Loucy (cell line): ENCODE data around the gene UNC79.

Experiments used
- H2AFZ ChIP-seq: fragments of 200-600 bp; sonication (generic); 2 replicates; pipeline ENCODE4 v1.6.0; 2016; ENCODE audit warnings: antibody characterized with exemption, mild to moderate bottlenecking, low read length, moderate library complexity
- H3F3A ChIP-seq: fragments of 200-600 bp; 2 replicates; pipeline ENCODE4 v1.6.0; 2016; ENCODE audit warnings: antibody characterized with exemption, low read depth, mild to moderate bottlenecking
- H3K27me3 ChIP-seq: fragments of 200-600 bp; sonication (generic); 2 replicates; pipeline ENCODE4 v1.6.1; 2014; ENCODE audit warnings: low read length, mild to moderate bottlenecking; ENCODE audit not compliant: insufficient read depth, poor library complexity, severe bottlenecking
- H3K36me3 ChIP-seq: fragments of 200-600 bp; sonication (generic); 2 replicates; pipeline ENCODE4 v1.6.1; 2016; ENCODE audit warnings: low read length; ENCODE audit not compliant: insufficient read depth
- H3K4me1 ChIP-seq: fragments of 200-600 bp; sonication (generic); 2 replicates; pipeline ENCODE4 v1.5.1; 2014; ENCODE audit warnings: low read length, mild to moderate bottlenecking; ENCODE audit not compliant: insufficient read depth, poor library complexity, severe bottlenecking
- H3K4me2 ChIP-seq: fragments of 200-600 bp; sonication (generic); 2 replicates; pipeline ENCODE4 v1.6.0; 2014; ENCODE audit warnings: antibody characterized with exemption, low read length, low read depth, mild to moderate bottlenecking; ENCODE audit not compliant: poor library complexity, severe bottlenecking
- H3K4me3 ChIP-seq: fragments of 200-600 bp; sonication (generic); 2 replicates; pipeline ENCODE4 v1.5.1; 2014; ENCODE audit warnings: low read length, mild to moderate bottlenecking, mixed read lengths; ENCODE audit not compliant: poor library complexity, severe bottlenecking
- H3K79me2 ChIP-seq: fragments of 200-600 bp; sonication (generic); 2 replicates; pipeline ENCODE4 v1.6.1; 2014; ENCODE audit warnings: low read length; ENCODE audit not compliant: insufficient read depth
- H3K9ac ChIP-seq: fragments of 200-600 bp; sonication (generic); 2 replicates; pipeline ENCODE4 v1.6.0; 2014; ENCODE audit warnings: mild to moderate bottlenecking, low read depth, low read length, moderate library complexity; ENCODE audit not compliant: poor library complexity, severe bottlenecking
- H3K9me2 ChIP-seq: fragments of 200-600 bp; sonication (generic); replicated peaks from 2 replicates; pipeline ENCODE4 v1.6.1; 2016; ENCODE audit warnings: low read depth, low read length, mixed read lengths
- H3K9me3 ChIP-seq: fragments of 200-600 bp; sonication (generic); 2 replicates; pipeline ENCODE4 v1.6.1; 2014; ENCODE audit warnings: mild to moderate bottlenecking, antibody characterized with exemption, low read length, low read depth; ENCODE audit not compliant: insufficient read depth
- H4K20me1 ChIP-seq: fragments of 200-600 bp; sonication (generic); 2 replicates; pipeline ENCODE4 v1.6.0; 2014; ENCODE audit warnings: antibody characterized with exemption, low read length, mild to moderate bottlenecking; ENCODE audit not compliant: insufficient read depth, poor library complexity, severe bottlenecking
- EZH2phosphoT487 ChIP-seq: fragments of 200-600 bp; IDR thresholded peaks from 2 replicates; pipeline ENCODE4 v1.6.1; 2018; ENCODE audit warnings: antibody characterized with exemption, mild to moderate bottlenecking, moderate library complexity, borderline replicate concordance
- TF ChIP-seq, protein P1 (sequence below): fragments of 200-600 bp; sonication (generic); conservative IDR thresholded peaks from 2 replicates; pipeline ENCODE4 v1.5.1; 2014; ENCODE audit warnings: mild to moderate bottlenecking, antibody characterized with exemption, low read length

Gene UNC79

DNA sequence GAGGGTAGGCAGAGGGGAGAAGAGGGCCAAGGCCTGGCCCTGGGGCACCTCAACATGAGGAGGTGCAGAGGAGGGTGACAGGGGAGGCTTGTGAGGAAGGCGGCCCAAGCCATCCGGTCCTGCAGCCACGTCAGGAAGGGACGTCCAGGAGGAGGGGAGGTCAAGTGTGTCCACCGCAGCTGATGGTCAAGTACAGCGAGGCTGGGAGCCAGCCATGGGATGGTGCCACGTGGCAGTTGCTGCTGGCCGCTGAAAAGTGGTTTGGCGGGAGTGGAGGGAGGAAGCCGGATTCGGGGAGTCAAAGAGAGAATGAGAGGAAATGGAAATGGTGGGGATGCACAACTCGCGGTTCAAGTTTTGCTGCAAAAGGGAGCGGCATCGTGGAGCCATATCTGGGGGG is 316.4 kb downstream of the UNC79 start:
- H3K4me3 ChIP-seq: no peak overlapping the region
- no peaks in the 10 kb centered on the region for H3K27me3 ChIP-seq
- H3K9me2 ChIP-seq: no peaks in the 10 kb centered on the region
- H3K9ac ChIP-seq: no peak overlapping the region
- H3K79me2 ChIP-seq: no peaks in the 10 kb centered on the region
- H2AFZ ChIP-seq: no peak overlapping the region
- H3K36me3 ChIP-seq: no peaks in the 10 kb centered on the region
- TF ChIP-seq, protein P1, sequence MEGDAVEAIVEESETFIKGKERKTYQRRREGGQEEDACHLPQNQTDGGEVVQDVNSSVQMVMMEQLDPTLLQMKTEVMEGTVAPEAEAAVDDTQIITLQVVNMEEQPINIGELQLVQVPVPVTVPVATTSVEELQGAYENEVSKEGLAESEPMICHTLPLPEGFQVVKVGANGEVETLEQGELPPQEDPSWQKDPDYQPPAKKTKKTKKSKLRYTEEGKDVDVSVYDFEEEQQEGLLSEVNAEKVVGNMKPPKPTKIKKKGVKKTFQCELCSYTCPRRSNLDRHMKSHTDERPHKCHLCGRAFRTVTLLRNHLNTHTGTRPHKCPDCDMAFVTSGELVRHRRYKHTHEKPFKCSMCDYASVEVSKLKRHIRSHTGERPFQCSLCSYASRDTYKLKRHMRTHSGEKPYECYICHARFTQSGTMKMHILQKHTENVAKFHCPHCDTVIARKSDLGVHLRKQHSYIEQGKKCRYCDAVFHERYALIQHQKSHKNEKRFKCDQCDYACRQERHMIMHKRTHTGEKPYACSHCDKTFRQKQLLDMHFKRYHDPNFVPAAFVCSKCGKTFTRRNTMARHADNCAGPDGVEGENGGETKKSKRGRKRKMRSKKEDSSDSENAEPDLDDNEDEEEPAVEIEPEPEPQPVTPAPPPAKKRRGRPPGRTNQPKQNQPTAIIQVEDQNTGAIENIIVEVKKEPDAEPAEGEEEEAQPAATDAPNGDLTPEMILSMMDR: no peak
- TF ChIP-seq EZH2phosphoT487: no peak
- no peaks in the 10 kb centered on the region for H4K20me1 ChIP-seq
- no peaks in the 10 kb centered on the region for H3K4me1 ChIP-seq
- H3K4me2 ChIP-seq: no peak overlapping the region
- H3K9me3 ChIP-seq: no peaks in the 10 kb centered on the region
- no peaks in the 10 kb centered on the region for H3F3A ChIP-seq

DNA sequence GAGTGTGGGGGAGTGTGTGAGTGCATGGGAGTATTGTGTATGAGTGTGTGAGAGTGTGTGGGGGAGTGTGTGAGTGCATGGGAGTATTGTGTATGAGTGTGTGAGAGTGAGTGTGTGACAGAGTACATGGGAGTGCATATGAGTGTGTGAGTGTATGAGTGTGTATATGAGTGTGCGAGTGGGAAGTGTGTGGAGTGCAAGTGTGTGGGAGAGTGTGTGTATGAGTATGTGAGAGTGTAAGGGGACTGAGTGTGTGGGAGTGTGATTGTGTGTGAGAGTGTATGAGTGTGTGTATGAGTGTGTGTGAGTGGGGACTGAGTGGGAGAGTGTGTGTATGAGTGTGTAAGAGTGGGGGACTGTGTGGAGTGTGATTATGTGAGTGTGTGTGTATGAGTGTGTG is 316.8 kb downstream of the UNC79 start:
- Histone ChIP-seq H3K9me2 (no peaks in the 10 kb centered on the region), H3K27me3 (no peaks in the 10 kb centered on the region), H3K79me2 (no peaks in the 10 kb centered on the region), H3K4me2 (no peak overlapping the region), H3K4me1 (no peaks in the 10 kb centered on the region), H3K9me3 (no peaks in the 10 kb centered on the region), H3K9ac (no peak overlapping the region), H3K36me3 (no peaks in the 10 kb centered on the region), H3F3A (no peaks in the 10 kb centered on the region), H2AFZ (no peak overlapping the region), H4K20me1 (no peaks in the 10 kb centered on the region), H3K4me3 (no peak overlapping the region)
- TF ChIP-seq, protein P1: no peak
- TF ChIP-seq EZH2phosphoT487: no peak

DNA sequence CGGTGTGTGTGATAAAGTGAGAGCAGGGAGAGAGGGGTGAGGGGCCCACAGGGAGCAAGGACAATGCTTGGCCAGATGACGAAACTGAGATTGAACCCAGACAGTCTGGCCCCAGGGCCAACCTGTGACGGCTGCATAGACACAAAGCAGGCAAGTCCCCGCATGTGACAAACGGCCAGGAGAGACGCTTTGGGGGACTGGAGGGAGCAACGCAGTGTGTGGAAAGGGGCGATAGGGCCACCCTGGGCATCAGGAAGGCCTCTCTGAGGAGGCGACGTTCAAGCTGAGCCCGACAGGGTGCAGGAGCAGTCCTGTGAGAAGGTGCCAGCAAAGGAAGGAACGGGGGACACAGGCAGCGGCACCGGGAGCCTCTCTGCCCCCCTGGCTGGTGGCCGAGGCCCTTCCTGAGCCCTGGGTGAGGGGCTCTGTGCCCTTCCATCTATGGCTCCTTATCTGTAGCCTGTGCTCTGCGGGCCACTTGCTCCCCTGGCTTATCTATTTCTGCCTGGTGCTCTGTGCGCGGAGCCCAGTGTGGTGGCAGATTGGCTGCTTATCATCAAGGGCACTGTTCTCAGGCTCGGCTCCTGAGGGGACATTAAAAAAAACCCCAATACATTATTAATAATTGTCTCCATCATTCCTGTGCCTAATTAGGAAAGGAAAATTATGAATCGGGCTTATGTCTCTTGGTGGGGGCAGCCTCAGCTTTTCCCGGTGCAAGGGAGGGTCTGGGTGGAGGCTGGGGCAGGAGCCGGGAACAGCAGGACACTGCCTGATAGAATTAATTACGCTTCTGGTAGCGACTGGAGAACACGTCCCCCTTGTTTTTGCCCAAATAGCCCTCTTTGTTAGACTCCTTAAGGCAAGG is 317.7 kb downstream of the UNC79 start:
- no peak overlapping the region for H3K4me3 ChIP-seq
- H3K4me1 ChIP-seq: no peaks in the 10 kb centered on the region
- H3K79me2 ChIP-seq: no peaks in the 10 kb centered on the region
- TF ChIP-seq, protein P1: no peak
- no peak for TF ChIP-seq EZH2phosphoT487
- H3K9me3 ChIP-seq: no peaks in the 10 kb centered on the region
- H3K9ac ChIP-seq: no peak overlapping the region
- H4K20me1 ChIP-seq: no peaks in the 10 kb centered on the region
- H2AFZ ChIP-seq: no peak overlapping the region
- H3F3A ChIP-seq: no peaks in the 10 kb centered on the region
- H3K27me3 ChIP-seq: no peaks in the 10 kb centered on the region
- H3K9me2 ChIP-seq: no peaks in the 10 kb centered on the region
- H3K4me2 ChIP-seq: no peak overlapping the region
- no peaks in the 10 kb centered on the region for H3K36me3 ChIP-seq
